ENCODE data around the gene FRMPD4.

DNA sequence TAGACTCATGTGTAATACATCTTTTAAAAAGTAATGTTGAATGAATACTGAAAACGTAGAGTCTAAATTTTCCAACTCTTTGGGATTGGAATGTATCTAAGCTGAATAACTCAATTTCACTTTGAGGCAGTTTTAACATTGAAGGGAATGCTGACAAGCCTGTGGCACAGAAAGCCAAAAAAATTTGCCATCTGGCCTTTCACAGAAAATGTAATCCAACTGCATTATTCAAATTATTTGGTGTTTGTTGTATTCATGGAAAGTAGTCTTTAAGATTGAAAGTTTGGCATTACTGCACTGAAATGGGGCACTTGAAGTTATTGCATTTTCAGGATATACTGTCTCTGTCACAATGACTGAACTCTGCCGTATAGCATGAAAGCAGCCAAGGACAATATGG, 186.9 kb downstream of the FRMPD4 start:
- TF ChIP-seq POLR2A (IDR thresholded peaks at IDR 0.05; ENCODE audit: low read length) (no peak), GATA1 (IDR thresholded peaks at IDR 0.05; ENCODE audit: low read depth, low read length) (no peak)
